PC-3 (cell line): ENCODE data around the gene ICAM2. TPM values are rescaled to one million over a fixed set of nuclear protein-coding genes. Genes with fewer than 3 reads are reported as not detected.

ENCODE experiments used
- ATAC-seq: fragments of 200-7000 bp; cut with Tn5 transposase; 2 replicates; pipeline ENCODE4 v1.9.1; 2020; ENCODE audit warnings: mild to moderate bottlenecking, moderate library complexity
- BruUV-seq: library from RNA; stranded (reverse); fragments of 400-500 nt; replicated peaks from 2 replicates; lab custom pipeline; 2021; lab: Mats Ljungman, UMichigan
- CTCF ChIA-PET: fragments of 300-600 bp; sonication (Branson Sonifier 250); formaldehyde crosslinking; loops from one replicate; lab custom pipeline; 2022; ENCODE audit warnings: antibody characterized with exemption; lab: Charles Lee
- POLR2A ChIA-PET: fragments of 300-600 bp; sonication (Branson Sonifier 250); formaldehyde crosslinking; loops from one replicate; lab custom pipeline; 2022; ENCODE audit warnings: antibody characterized with exemption; ENCODE audit not compliant: unreplicated experiment; lab: Charles Lee
- DNase-seq: peaks from one replicate; pipeline ENCODE4 v3.0.0-alpha.2; 2015
- H2AFZ ChIP-seq: fragments of 300-600 bp; sonication (generic); 2 replicates; pipeline ENCODE4 v1.6.0; 2016; ENCODE audit warnings: antibody characterized with exemption, low read length
- H3F3A ChIP-seq: fragments of 300-600 bp; sonication (generic); one replicate; pipeline ENCODE4 v1.6.0; 2017; ENCODE audit warnings: antibody characterized with exemption, low read length, control low read depth, mild to moderate bottlenecking; ENCODE audit not compliant: unreplicated experiment
- H3K27ac ChIP-seq: fragments of 300-600 bp; sonication (generic); 2 replicates; pipeline ENCODE4 v1.5.1; 2016; ENCODE audit warnings: mild to moderate bottlenecking, low read length
- H3K27me3 ChIP-seq: fragments of 300-600 bp; sonication (generic); 2 replicates; pipeline ENCODE4 v1.6.1; 2016; ENCODE audit warnings: low read length, mixed read lengths
- H3K36me3 ChIP-seq: fragments of 300-600 bp; sonication (generic); 2 replicates; pipeline ENCODE4 v1.6.1; 2016; ENCODE audit warnings: low read depth, mixed run types, low read length, mixed read lengths
- H3K4me1 ChIP-seq: fragments of 300-600 bp; sonication (generic); 2 replicates; pipeline ENCODE4 v1.5.1; 2016; ENCODE audit warnings: low read length; ENCODE audit not compliant: insufficient read depth
- H3K4me2 ChIP-seq: fragments of 300-600 bp; sonication (generic); 2 replicates; pipeline ENCODE4 v1.6.0; 2016; ENCODE audit warnings: low read length
- H3K4me3 ChIP-seq: fragments of 300-600 bp; sonication (generic); 2 replicates; pipeline ENCODE4 v1.5.1; 2016; ENCODE audit warnings: mild to moderate bottlenecking, low read length, mixed read lengths
- H3K79me2 ChIP-seq: fragments of 300-600 bp; sonication (generic); 2 replicates; pipeline ENCODE4 v1.6.1; 2017; ENCODE audit warnings: low read length, mixed read lengths
- H3K9ac ChIP-seq: fragments of 300-600 bp; sonication (generic); 2 replicates; pipeline ENCODE4 v1.6.0; 2016; ENCODE audit warnings: mild to moderate bottlenecking, low read length
- H3K9me2 ChIP-seq: fragments of 300-600 bp; sonication (generic); replicated peaks from 2 replicates; pipeline ENCODE4 v1.6.1; 2016; ENCODE audit warnings: mixed run types, low read length, mixed read lengths
- H3K9me3 ChIP-seq: fragments of 300-600 bp; sonication (generic); 2 replicates; pipeline ENCODE4 v1.6.1; 2016; ENCODE audit warnings: low read length, mixed read lengths
- H4K20me1 ChIP-seq: fragments of 300-600 bp; sonication (generic); 2 replicates; pipeline ENCODE4 v1.6.1; 2016; ENCODE audit warnings: low read length, mixed read lengths
- CTCF ChIP-seq: fragments of 300-600 bp; sonication (generic); conservative IDR thresholded peaks from 2 replicates; pipeline ENCODE4 v1.5.1; 2017; ENCODE audit warnings: antibody characterized with exemption, low read depth, mild to moderate bottlenecking, low read length
- EZH2 ChIP-seq: fragments of 300-600 bp; sonication (generic); IDR thresholded peaks from one replicate; pipeline ENCODE4 v1.6.1; 2017; ENCODE audit warnings: antibody characterized with exemption, mild to moderate bottlenecking, low read length; ENCODE audit not compliant: unreplicated experiment
- EZH2phosphoT487 ChIP-seq: fragments of 300-600 bp; sonication (generic); IDR thresholded peaks from 2 replicates; pipeline ENCODE4 v1.6.1; 2018; ENCODE audit warnings: mild to moderate bottlenecking, antibody characterized with exemption, low read length, borderline replicate concordance
- intact Hi-C: fragments of 100-400 bp; cut with micrococcal nuclease; formaldehyde crosslinking; loops from 2 replicates; pipeline ENCODE4 v1.9.0; 2023
- total RNA-seq: library from RNA; depleted of rRNA; stranded (reverse); fragments of >200 nt; gene quantifications from 2 replicates; pipeline ENCODE4 v1.2.3, GENCODE V29; 2014

Gene ICAM2
- total RNA-seq, 1 experiment from 2014 or later: not detected

- H3K27me3 ChIP-seq: no peaks in the 10 kb centered on the region
- H3K9ac ChIP-seq: no peak overlapping the region
- no peaks in the 10 kb centered on the region for H3K4me1 ChIP-seq
- peaks cover 12% of the 10 kb centered on the region for H3K9me3 ChIP-seq
- TF ChIP-seq CTCF: no peak
- TF ChIP-seq EZH2: no peak
- no peak for TF ChIP-seq EZH2phosphoT487
- no peaks in the 10 kb centered on the region for H4K20me1 ChIP-seq
- ATAC-seq: no peak
- peaks cover 41% of the 10 kb centered on the region for H3K36me3 ChIP-seq
- ChIA-PET POLR2A (no interaction called here), CTCF (no interaction called here)
- no peaks in the 10 kb centered on the region for H3F3A ChIP-seq
- H3K4me3 ChIP-seq: no peak overlapping the region
- no peak for DNase-seq
- H2AFZ ChIP-seq: no peak overlapping the region
- intact Hi-C loops: no loop called here
- no peaks in the 10 kb centered on the region for H3K9me2 ChIP-seq
- H3K4me2 ChIP-seq: no peak overlapping the region
- BruUV-seq: no TSS peak
- H3K27ac ChIP-seq: no peak overlapping the region
- H3K79me2 ChIP-seq: no peaks in the 10 kb centered on the region
Measured at GRCh38 chr17:64067657-64068056, 47.2 kb upstream of the ICAM2 start.

- H3K27ac ChIP-seq: no peak overlapping the region
- H3K9ac ChIP-seq: no peak overlapping the region
- ChIA-PET CTCF (no interaction called here), POLR2A (no interaction called here)
- H3K79me2 ChIP-seq: no peaks in the 10 kb centered on the region
- no peak overlapping the region for H3K4me2 ChIP-seq
- no peak overlapping the region for H2AFZ ChIP-seq
- H3K27me3 ChIP-seq: no peaks in the 10 kb centered on the region
- no peaks in the 10 kb centered on the region for H4K20me1 ChIP-seq
- DNase-seq (no peak), ATAC-seq (no peak)
- H3K9me3 ChIP-seq: peaks cover 12% of the 10 kb centered on the region
- H3F3A ChIP-seq: no peaks in the 10 kb centered on the region
- TF ChIP-seq CTCF (no peak), EZH2phosphoT487 (no peak), EZH2 (no peak)
- H3K4me1 ChIP-seq: peaks cover 2% of the 10 kb centered on the region
- no peaks in the 10 kb centered on the region for H3K9me2 ChIP-seq
- intact Hi-C loops: no loop called here
- no TSS peak for BruUV-seq
- no peak overlapping the region for H3K4me3 ChIP-seq
- peaks cover 38% of the 10 kb centered on the region for H3K36me3 ChIP-seq
Measured at GRCh38 chr17:64066716-64067115, 46.3 kb upstream of the ICAM2 start.

GRCh38 chr17:64065161-64065560, 44.7 kb upstream of the ICAM2 start:
- intact Hi-C loops: no loop called here
- H2AFZ ChIP-seq: no peak overlapping the region
- no TSS peak for BruUV-seq
- H3K9me2 ChIP-seq: no peaks in the 10 kb centered on the region
- peaks cover 17% of the 10 kb centered on the region for H3K4me1 ChIP-seq
- ATAC-seq (no peak), DNase-seq (no peak)
- no peak overlapping the region for H3K9ac ChIP-seq
- peaks cover 28% of the 10 kb centered on the region for H3K36me3 ChIP-seq
- H4K20me1 ChIP-seq: no peaks in the 10 kb centered on the region
- H3K79me2 ChIP-seq: no peaks in the 10 kb centered on the region
- ChIA-PET POLR2A (no interaction called here), CTCF (no interaction called here)
- H3K9me3 ChIP-seq: peaks cover 11% of the 10 kb centered on the region
- H3F3A ChIP-seq: no peaks in the 10 kb centered on the region
- H3K4me3 ChIP-seq: no peak overlapping the region
- no peaks in the 10 kb centered on the region for H3K27me3 ChIP-seq
- no peak overlapping the region for H3K4me2 ChIP-seq
- H3K27ac ChIP-seq: no peak overlapping the region
- TF ChIP-seq CTCF (no peak), EZH2 (no peak), EZH2phosphoT487 (no peak)
